Measurements from ENCODE around the gene SLC25A21.
"Not testable (repeated sequence)": the region's sequence is repeated elsewhere in the genome, so short reads cannot be mapped to it uniquely, and the experiment has no call there.

- not testable (repeated sequence) for TF ChIP-seq POLR2AphosphoS5 (IDR thresholded peaks at IDR 0.05; ENCODE audit: borderline replicate concordance, low read depth, low read length); EZH2 (IDR thresholded peaks at IDR 0.05)
Observed at GRCh38 chr14:36896300-36896699, 276.1 kb downstream of the SLC25A21 start.

Data from SK-N-MC (cell line).